ENCODE measurements around the gene SSTR5. TPM values are rescaled to one million over a fixed set of nuclear protein-coding genes. Genes with fewer than 3 reads are reported as not detected.
A peak's percentile ranks its signal among the peaks of the same experiment; 100 is the strongest.

Gene SSTR5
- total and polyA plus RNA-seq, 4 experiments from 2014 or later: not detected

DNA sequence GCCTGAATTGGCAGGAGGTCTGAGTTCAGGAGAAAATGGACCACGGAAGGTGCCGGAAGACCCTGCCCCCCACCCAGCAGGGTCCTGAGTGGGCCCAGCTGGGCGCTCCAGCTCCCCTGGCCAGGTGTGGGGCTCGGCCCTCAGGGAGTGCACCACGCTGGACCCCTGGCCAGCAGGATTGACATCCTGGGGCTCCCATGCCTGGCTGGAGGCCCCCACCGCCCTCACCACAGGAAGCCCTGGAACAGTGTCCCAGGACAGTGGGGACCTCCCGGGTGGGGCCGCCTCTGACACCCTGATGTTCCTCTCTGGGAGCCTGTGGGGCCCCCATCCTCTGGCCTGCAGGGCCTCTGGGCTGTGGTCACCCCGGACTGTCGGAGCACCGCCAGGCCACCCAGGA, 52.2 kb downstream of the SSTR5 start:
- intact Hi-C loops (cut with micrococcal nuclease): no loop called here
- no peak overlapping the region for H3K27ac Mint-ChIP-seq
- Histone ChIP-seq H3K4me1 (ENCODE audit: insufficient read depth, low read length) (no peaks in the 10 kb centered on the region), H3K27me3 (ENCODE audit: insufficient read depth, low read length) (no peaks in the 10 kb centered on the region), H3K27ac (ENCODE audit: low read depth, low read length) (no peak overlapping the region), H3K36me3 (ENCODE audit: insufficient read depth, low read length) (no peaks in the 10 kb centered on the region), H3K4me3 (ENCODE audit: low read length in 2 of 2) (no peak overlapping the region), H3K9me3 (ENCODE audit: control insufficient read depth in 1 of 2, low read length in 2 of 2) (no peaks in the 10 kb centered on the region)
- no peaks in the 10 kb centered on the region for H3K27me3 Mint-ChIP-seq
- H3K9me3 Mint-ChIP-seq: no peaks in the 10 kb centered on the region
- H3K4me1 Mint-ChIP-seq: no peaks in the 10 kb centered on the region
- no peaks in the 10 kb centered on the region for H3K36me3 Mint-ChIP-seq
- no peak for DNase-seq
- H3K4me3 Mint-ChIP-seq: no peak overlapping the region
- ChIA-PET POLR2A (ENCODE audit: partially characterized antibody) (no interaction called here), CTCF (ENCODE audit: partially characterized antibody) (no interaction called here)

DNA sequence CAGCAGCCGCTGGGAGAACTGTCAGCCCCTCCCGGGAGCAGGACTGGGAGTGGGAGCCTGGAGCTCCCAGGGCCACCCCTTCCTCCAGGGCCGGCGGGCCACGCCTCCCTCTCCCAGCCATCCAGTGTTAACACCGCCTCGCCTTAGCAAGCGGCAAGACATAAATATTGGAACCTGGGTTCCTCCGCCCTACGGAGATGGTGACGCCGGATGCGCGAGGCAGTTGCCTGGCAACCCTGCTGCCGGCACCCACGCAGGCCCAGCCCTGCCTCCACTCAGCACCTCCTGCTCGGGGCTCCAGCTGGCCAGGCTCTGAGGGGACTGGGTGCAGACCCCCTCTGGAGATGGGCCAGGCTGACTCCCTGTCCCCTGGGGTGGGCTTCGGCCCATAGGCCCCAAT, 52.9 kb downstream of the SSTR5 start:
- POLR2A ChIA-PET (ENCODE audit: partially characterized antibody): no interaction called here
- no peak overlapping the region for H3K27ac Mint-ChIP-seq

DNA sequence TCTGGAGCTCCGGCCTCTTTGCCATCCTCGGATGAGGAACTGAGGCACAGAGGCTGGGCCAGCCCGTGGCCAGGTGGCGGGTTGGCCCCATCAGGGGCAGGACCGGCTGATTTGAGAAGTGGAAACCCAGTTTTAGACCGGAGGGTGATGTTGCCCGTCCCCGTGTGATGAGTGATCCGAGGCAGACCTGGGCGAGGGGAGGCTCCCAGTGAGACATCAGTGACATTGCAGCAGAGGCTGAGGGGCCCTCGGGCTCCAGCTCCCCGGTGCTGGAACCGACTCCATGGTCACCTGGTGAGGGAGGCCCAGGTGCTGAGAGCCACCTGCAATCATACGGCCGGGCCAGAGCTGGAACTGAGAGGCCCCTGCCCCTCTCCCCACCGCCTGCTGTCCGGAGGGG, 53.5 kb downstream of the SSTR5 start:
- H3K27ac ChIP-seq (ENCODE audit: low read depth, low read length): no peak overlapping the region
- H3K36me3 ChIP-seq (ENCODE audit: insufficient read depth, low read length): no peaks in the 10 kb centered on the region
- Mint-ChIP-seq H3K4me3 (no peak overlapping the region), H3K4me1 (no peaks in the 10 kb centered on the region), H3K27me3 (no peaks in the 10 kb centered on the region), H3K36me3 (no peaks in the 10 kb centered on the region), H3K27ac (no peak overlapping the region), H3K9me3 (no peaks in the 10 kb centered on the region)
- no peak overlapping the region for H3K4me3 ChIP-seq (ENCODE audit: low read length in 2 of 2)
- H3K4me1 ChIP-seq (ENCODE audit: insufficient read depth, low read length): no peaks in the 10 kb centered on the region
- ChIA-PET CTCF (ENCODE audit: partially characterized antibody) (no interaction called here), POLR2A (ENCODE audit: partially characterized antibody) (no interaction called here)
- H3K9me3 ChIP-seq (ENCODE audit: control insufficient read depth in 1 of 2, low read length in 2 of 2): no peaks in the 10 kb centered on the region
- intact Hi-C loops (cut with micrococcal nuclease): no loop called here
- DNase-seq: no peak
- H3K27me3 ChIP-seq (ENCODE audit: insufficient read depth, low read length): no peaks in the 10 kb centered on the region

More for the DNA sequence above, 52.9 kb downstream of the SSTR5 start:
- CTCF ChIA-PET (ENCODE audit: partially characterized antibody): no interaction called here
- Histone ChIP-seq H3K27ac (ENCODE audit: low read depth, low read length) (no peak overlapping the region), H3K4me3 (ENCODE audit: low read length in 2 of 2) (no peak overlapping the region), H3K4me1 (ENCODE audit: insufficient read depth, low read length) (no peaks in the 10 kb centered on the region), H3K27me3 (ENCODE audit: insufficient read depth, low read length) (no peaks in the 10 kb centered on the region), H3K9me3 (ENCODE audit: control insufficient read depth in 1 of 2, low read length in 2 of 2) (no peaks in the 10 kb centered on the region), H3K36me3 (ENCODE audit: insufficient read depth, low read length) (no peaks in the 10 kb centered on the region)
- Mint-ChIP-seq H3K9me3 (no peaks in the 10 kb centered on the region), H3K4me3 (no peak overlapping the region), H3K27me3 (no peaks in the 10 kb centered on the region), H3K4me1 (no peaks in the 10 kb centered on the region), H3K36me3 (no peaks in the 10 kb centered on the region)
- intact Hi-C loops (cut with micrococcal nuclease): no loop called here
- peak in 2 of 5 donors; percentile 17 to 23 for DNase-seq

- no peak for DNase-seq
- Histone ChIP-seq H3K4me3 (ENCODE audit: low read length in 2 of 2) (no peak overlapping the region), H3K36me3 (ENCODE audit: insufficient read depth, low read length) (no peaks in the 10 kb centered on the region), H3K9me3 (ENCODE audit: control insufficient read depth in 1 of 2, low read length in 2 of 2) (no peaks in the 10 kb centered on the region), H3K27ac (ENCODE audit: low read depth, low read length) (no peak overlapping the region), H3K27me3 (ENCODE audit: insufficient read depth, low read length) (no peaks in the 10 kb centered on the region), H3K4me1 (ENCODE audit: insufficient read depth, low read length) (no peaks in the 10 kb centered on the region)
- Mint-ChIP-seq H3K36me3 (no peaks in the 10 kb centered on the region), H3K4me3 (no peak overlapping the region), H3K27ac (no peak overlapping the region), H3K4me1 (no peaks in the 10 kb centered on the region), H3K9me3 (no peaks in the 10 kb centered on the region), H3K27me3 (no peaks in the 10 kb centered on the region)
- POLR2A ChIA-PET (ENCODE audit: partially characterized antibody): no interaction called here
- CTCF ChIA-PET (ENCODE audit: partially characterized antibody): no interaction called here
- intact Hi-C loops (cut with micrococcal nuclease): no loop called here
Measured at GRCh38 chr16:1126586-1126985, 54.0 kb downstream of the SSTR5 start.

DNA sequence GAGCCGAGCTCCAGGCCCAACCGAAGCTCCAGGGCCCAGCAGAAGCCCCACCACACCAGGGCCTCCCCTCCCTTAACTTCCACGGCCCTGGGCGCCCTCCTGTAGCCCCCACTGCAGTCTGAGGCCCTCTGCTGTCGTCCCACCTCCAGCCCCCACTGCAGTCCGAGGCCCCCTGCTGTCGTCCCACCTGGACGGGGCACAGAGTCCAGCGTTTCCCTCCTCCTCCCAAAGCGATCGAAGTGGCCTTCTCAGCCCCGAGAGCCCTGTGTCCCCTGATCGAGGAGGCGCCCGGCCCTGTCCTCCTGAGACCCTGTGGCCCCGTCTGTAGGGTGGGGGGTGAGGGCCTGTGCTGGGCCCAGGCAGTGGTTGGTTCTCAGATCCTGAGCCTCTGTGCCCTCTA, 54.6 kb downstream of the SSTR5 start:
- Histone ChIP-seq H3K36me3 (ENCODE audit: insufficient read depth, low read length) (no peaks in the 10 kb centered on the region), H3K27ac (ENCODE audit: low read depth, low read length) (no peak overlapping the region), H3K4me3 (ENCODE audit: low read length in 2 of 2) (no peak overlapping the region), H3K4me1 (ENCODE audit: insufficient read depth, low read length) (no peaks in the 10 kb centered on the region), H3K27me3 (ENCODE audit: insufficient read depth, low read length) (no peaks in the 10 kb centered on the region), H3K9me3 (ENCODE audit: control insufficient read depth in 1 of 2, low read length in 2 of 2) (no peaks in the 10 kb centered on the region)
- intact Hi-C loops (cut with micrococcal nuclease): no loop called here
- no peak for DNase-seq
- no peak overlapping the region for H3K4me3 Mint-ChIP-seq
- no peaks in the 10 kb centered on the region for H3K4me1 Mint-ChIP-seq
- no peaks in the 10 kb centered on the region for H3K36me3 Mint-ChIP-seq
- no peak overlapping the region for H3K27ac Mint-ChIP-seq
- ChIA-PET CTCF (ENCODE audit: partially characterized antibody) (no interaction called here), POLR2A (ENCODE audit: partially characterized antibody) (no interaction called here)
- H3K27me3 Mint-ChIP-seq: no peaks in the 10 kb centered on the region
- no peaks in the 10 kb centered on the region for H3K9me3 Mint-ChIP-seq

GRCh38 chr16:1127971-1128715, 55.6 kb downstream of the SSTR5 start:
- no peaks in the 10 kb centered on the region for H3K9me3 Mint-ChIP-seq
- POLR2A ChIA-PET (ENCODE audit: partially characterized antibody): no interaction called here
- H3K4me3 Mint-ChIP-seq: no peak overlapping the region
- Histone ChIP-seq H3K9me3 (ENCODE audit: control insufficient read depth in 1 of 2, low read length in 2 of 2) (no peaks in the 10 kb centered on the region), H3K4me1 (ENCODE audit: insufficient read depth, low read length) (no peaks in the 10 kb centered on the region), H3K4me3 (ENCODE audit: low read length in 2 of 2) (no peak overlapping the region), H3K27ac (ENCODE audit: low read depth, low read length) (no peak overlapping the region), H3K36me3 (ENCODE audit: insufficient read depth, low read length) (no peaks in the 10 kb centered on the region), H3K27me3 (ENCODE audit: insufficient read depth, low read length) (no peaks in the 10 kb centered on the region)
- H3K36me3 Mint-ChIP-seq: no peaks in the 10 kb centered on the region
- no peaks in the 10 kb centered on the region for H3K27me3 Mint-ChIP-seq
- DNase-seq: no peak
- no peaks in the 10 kb centered on the region for H3K4me1 Mint-ChIP-seq
- intact Hi-C loops (cut with micrococcal nuclease): no loop called here
- CTCF ChIA-PET (ENCODE audit: partially characterized antibody): no interaction called here
- H3K27ac Mint-ChIP-seq: no peak overlapping the region

GRCh38 chr16:1129106-1129960, 56.8 kb downstream of the SSTR5 start:
- H3K4me1 Mint-ChIP-seq: no peaks in the 10 kb centered on the region
- DNase-seq: no peak
- H3K36me3 Mint-ChIP-seq: no peaks in the 10 kb centered on the region
- Histone ChIP-seq H3K4me3 (ENCODE audit: low read length in 2 of 2) (no peak overlapping the region), H3K4me1 (ENCODE audit: insufficient read depth, low read length) (no peaks in the 10 kb centered on the region), H3K27me3 (ENCODE audit: insufficient read depth, low read length) (no peaks in the 10 kb centered on the region), H3K9me3 (ENCODE audit: control insufficient read depth in 1 of 2, low read length in 2 of 2) (no peaks in the 10 kb centered on the region), H3K36me3 (ENCODE audit: insufficient read depth, low read length) (no peaks in the 10 kb centered on the region), H3K27ac (ENCODE audit: low read depth, low read length) (no peak overlapping the region)
- POLR2A ChIA-PET (ENCODE audit: partially characterized antibody): no interaction called here
- intact Hi-C loops (cut with micrococcal nuclease): no loop called here
- H3K27ac Mint-ChIP-seq: no peak overlapping the region
- H3K4me3 Mint-ChIP-seq: no peak overlapping the region
- H3K27me3 Mint-ChIP-seq: no peaks in the 10 kb centered on the region
- H3K9me3 Mint-ChIP-seq: no peaks in the 10 kb centered on the region
- CTCF ChIA-PET (ENCODE audit: partially characterized antibody): no interaction called here

All from CD4-positive, alpha-beta memory T cell (primary cell).